Neural progenitor cell (in vitro differentiated cells): Measurements from ENCODE around the gene RRP8. TPM values are rescaled to one million over a fixed set of nuclear protein-coding genes. Genes with fewer than 3 reads are reported as not detected.
A peak's percentile ranks its signal among the peaks of the same experiment; 100 is the strongest.

Source experiments
- DNase-seq: peaks from one replicate; pipeline ENCODE4 v3.0.0-alpha.2; 2016; ENCODE audit warnings: low spot score
- H2AFZ ChIP-seq: fragments of 200-600 bp; sonication (generic); replicated peaks from 2 replicates; pipeline ENCODE4 v1.6.1; 2016; ENCODE audit warnings: antibody characterized with exemption
- H3F3A ChIP-seq: fragments of 200-600 bp; sonication (generic); 2 replicates; pipeline ENCODE4 v1.6.1; 2016; ENCODE audit warnings: antibody characterized with exemption, low read depth
- H3K27ac ChIP-seq: fragments of 200-600 bp; sonication (generic); 2 replicates; pipeline ENCODE4 v1.5.1; 2016; ENCODE audit warnings: mild to moderate bottlenecking
- H3K27me3 ChIP-seq: fragments of 200-600 bp; sonication (generic); 2 replicates; pipeline ENCODE4 v1.6.1; 2016; ENCODE audit warnings: mild to moderate bottlenecking, moderate library complexity
- H3K36me3 ChIP-seq: fragments of 200-600 bp; sonication (generic); 2 replicates; pipeline ENCODE4 v1.5.1; 2016
- H3K4me1 ChIP-seq: fragments of 200-600 bp; sonication (generic); 2 replicates; pipeline ENCODE4 v1.6.1; 2016; ENCODE audit warnings: mixed run types
- H3K4me2 ChIP-seq: fragments of 200-600 bp; sonication (generic); 2 replicates; pipeline ENCODE4 v1.6.1; 2016
- H3K4me3 ChIP-seq: fragments of 200-600 bp; sonication (generic); 2 replicates; pipeline ENCODE4 v1.5.1; 2016
- H3K79me2 ChIP-seq: fragments of 200-600 bp; sonication (generic); 2 replicates; pipeline ENCODE4 v1.6.1; 2016; ENCODE audit warnings: low read depth
- H3K9ac ChIP-seq: fragments of 200-600 bp; sonication (generic); 2 replicates; pipeline ENCODE4 v1.6.1; 2016
- H3K9me3 ChIP-seq: fragments of 200-600 bp; sonication (generic); 2 replicates; pipeline ENCODE4 v1.5.1; 2016; ENCODE audit warnings: low read depth
- H4K20me1 ChIP-seq: fragments of 200-600 bp; sonication (generic); 2 replicates; pipeline ENCODE4 v1.6.1; 2016; ENCODE audit warnings: low read depth
- H3K27ac Mint-ChIP-seq: 3 replicates; pipeline ENCODE4 v1.8.0; 2021; ENCODE audit warnings: mixed read lengths
- H3K27me3 Mint-ChIP-seq: 2 replicates; pipeline ENCODE4 v1.8.0; 2022; ENCODE audit warnings: low read depth, mild to moderate bottlenecking, inconsistent platforms, moderate library complexity, mixed read lengths; ENCODE audit not compliant: insufficient read depth
- H3K36me3 Mint-ChIP-seq: 3 replicates; pipeline ENCODE4 v1.8.0; 2021; ENCODE audit warnings: mixed read lengths
- H3K4me1 Mint-ChIP-seq: 3 replicates; pipeline ENCODE4 v1.8.0; 2021; ENCODE audit warnings: mixed read lengths
- H3K4me3 Mint-ChIP-seq: 3 replicates; pipeline ENCODE4 v1.8.0; 2021; ENCODE audit warnings: mild to moderate bottlenecking, moderate library complexity, mixed read lengths
- H3K9me3 Mint-ChIP-seq: 3 replicates; pipeline ENCODE4 v1.8.0; 2020; ENCODE audit warnings: mixed read lengths
- EZH2 ChIP-seq: fragments of 200-600 bp; sonication (generic); IDR thresholded peaks from 2 replicates; pipeline ENCODE4 v1.6.1; 2017; ENCODE audit warnings: antibody characterized with exemption, mild to moderate bottlenecking, moderate library complexity
- EZH2phosphoT487 ChIP-seq: fragments of 200-600 bp; sonication (generic); IDR thresholded peaks from 2 replicates; pipeline ENCODE4 v1.6.1; 2017; ENCODE audit warnings: antibody characterized with exemption
- total RNA-seq: library from RNA; depleted of rRNA; stranded (reverse); fragments of >200 nt; gene quantifications from 2 replicates; pipeline ENCODE4 v1.2.3, GENCODE V29; 2015; ENCODE audit warnings: low replicate concordance
- TF ChIP-seq, protein P1 (sequence below): fragments of 200-600 bp; sonication (generic); IDR thresholded peaks from 2 replicates; pipeline ENCODE4 v1.5.1; 2017; ENCODE audit warnings: antibody characterized with exemption, mild to moderate bottlenecking

RRP8 gene
- total RNA-seq, 1 donor from 2014 or later, result 16.0 TPM

- no peak for TF ChIP-seq EZH2
- TF ChIP-seq, protein P1, sequence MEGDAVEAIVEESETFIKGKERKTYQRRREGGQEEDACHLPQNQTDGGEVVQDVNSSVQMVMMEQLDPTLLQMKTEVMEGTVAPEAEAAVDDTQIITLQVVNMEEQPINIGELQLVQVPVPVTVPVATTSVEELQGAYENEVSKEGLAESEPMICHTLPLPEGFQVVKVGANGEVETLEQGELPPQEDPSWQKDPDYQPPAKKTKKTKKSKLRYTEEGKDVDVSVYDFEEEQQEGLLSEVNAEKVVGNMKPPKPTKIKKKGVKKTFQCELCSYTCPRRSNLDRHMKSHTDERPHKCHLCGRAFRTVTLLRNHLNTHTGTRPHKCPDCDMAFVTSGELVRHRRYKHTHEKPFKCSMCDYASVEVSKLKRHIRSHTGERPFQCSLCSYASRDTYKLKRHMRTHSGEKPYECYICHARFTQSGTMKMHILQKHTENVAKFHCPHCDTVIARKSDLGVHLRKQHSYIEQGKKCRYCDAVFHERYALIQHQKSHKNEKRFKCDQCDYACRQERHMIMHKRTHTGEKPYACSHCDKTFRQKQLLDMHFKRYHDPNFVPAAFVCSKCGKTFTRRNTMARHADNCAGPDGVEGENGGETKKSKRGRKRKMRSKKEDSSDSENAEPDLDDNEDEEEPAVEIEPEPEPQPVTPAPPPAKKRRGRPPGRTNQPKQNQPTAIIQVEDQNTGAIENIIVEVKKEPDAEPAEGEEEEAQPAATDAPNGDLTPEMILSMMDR, result peak; percentile 19
- H3K36me3 ChIP-seq, result no peaks in the 10 kb centered on the region
- H4K20me1 ChIP-seq, result no peaks in the 10 kb centered on the region
- Mint-ChIP-seq H3K4me1 (peaks cover 9% of the 10 kb centered on the region), H3K9me3 (no peaks in the 10 kb centered on the region), H3K4me3 (no peak overlapping the region), H3K36me3 (peaks cover 10% of the 10 kb centered on the region), H3K27ac (no peak overlapping the region), H3K27me3 (no peaks in the 10 kb centered on the region)
- no peaks in the 10 kb centered on the region for H3F3A ChIP-seq
- H3K9ac ChIP-seq, result no peak overlapping the region
- H3K27ac ChIP-seq, result no peak overlapping the region
- peaks cover 5% of the 10 kb centered on the region for H3K4me1 ChIP-seq
- peak; percentile 68 for DNase-seq
- no peaks in the 10 kb centered on the region for H3K79me2 ChIP-seq
- no peak overlapping the region for H3K4me2 ChIP-seq
- no peaks in the 10 kb centered on the region for H3K27me3 ChIP-seq
- H3K9me3 ChIP-seq, result no peaks in the 10 kb centered on the region
- no peak overlapping the region for H3K4me3 ChIP-seq
- no peak overlapping the region for H2AFZ ChIP-seq
These were observed 35.1 kb downstream of the RRP8 start for GRCh38 chr11:6568191-6568918.

GRCh38 chr11:6567371-6567745 is 36.1 kb downstream of the RRP8 start:
- no peaks in the 10 kb centered on the region for H3K36me3 ChIP-seq
- no peaks in the 10 kb centered on the region for H3F3A ChIP-seq
- no peak for DNase-seq
- no peaks in the 10 kb centered on the region for H4K20me1 ChIP-seq
- H3K4me2 ChIP-seq, result no peak overlapping the region
- Mint-ChIP-seq H3K27me3 (no peaks in the 10 kb centered on the region), H3K4me3 (no peak overlapping the region), H3K36me3 (peaks cover 8% of the 10 kb centered on the region), H3K4me1 (peaks cover 9% of the 10 kb centered on the region), H3K9me3 (no peaks in the 10 kb centered on the region), H3K27ac (no peak overlapping the region)
- TF ChIP-seq EZH2, result no peak
- TF ChIP-seq, protein P1, result no peak
- TF ChIP-seq EZH2phosphoT487, result no peak
- H3K4me3 ChIP-seq, result no peak overlapping the region
- no peaks in the 10 kb centered on the region for H3K9me3 ChIP-seq
- no peaks in the 10 kb centered on the region for H3K27me3 ChIP-seq
- no peak overlapping the region for H3K27ac ChIP-seq
- H3K79me2 ChIP-seq, result no peaks in the 10 kb centered on the region
- H3K9ac ChIP-seq, result no peak overlapping the region
- H3K4me1 ChIP-seq, result peaks cover 5% of the 10 kb centered on the region
- no peak overlapping the region for H2AFZ ChIP-seq

DNA sequence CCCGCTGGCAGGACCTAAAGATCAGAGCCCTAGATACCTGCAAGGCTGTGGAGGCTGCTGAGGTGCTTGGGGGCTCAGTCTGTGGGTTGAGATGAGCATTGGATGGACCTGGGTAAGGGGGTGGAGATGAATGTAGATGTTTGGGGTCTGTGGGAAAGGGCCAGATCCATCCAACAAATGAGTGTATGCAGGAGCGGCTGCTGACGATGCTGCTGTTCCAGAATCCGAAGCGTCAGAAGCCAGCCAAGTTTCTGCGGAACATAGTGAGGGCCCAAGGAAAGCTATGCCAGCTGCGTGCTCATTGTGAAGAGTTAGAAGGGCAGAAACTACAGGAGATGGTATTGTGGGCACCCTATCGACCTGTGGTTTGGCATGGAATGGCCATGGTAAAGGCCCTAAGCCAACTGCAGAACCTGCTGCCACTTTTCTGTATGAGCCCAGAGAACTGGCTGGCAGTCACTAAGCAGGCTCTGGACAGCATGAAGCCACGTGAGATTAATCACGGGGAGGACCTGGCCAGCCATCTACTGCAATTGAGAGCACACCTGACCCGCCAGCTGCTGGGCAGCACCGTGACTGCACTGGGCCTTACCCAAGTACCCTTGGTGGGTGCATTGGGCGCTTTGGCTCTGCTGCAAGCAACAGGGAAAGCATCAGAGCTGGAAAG is 36.6 kb downstream of the RRP8 start:
- Mint-ChIP-seq H3K27me3 (no peaks in the 10 kb centered on the region), H3K9me3 (no peaks in the 10 kb centered on the region), H3K4me3 (no peak overlapping the region), H3K36me3 (peaks cover 7% of the 10 kb centered on the region), H3K4me1 (peaks cover 9% of the 10 kb centered on the region), H3K27ac (no peak overlapping the region)
- Histone ChIP-seq H3K9me3 (no peaks in the 10 kb centered on the region), H3K79me2 (no peaks in the 10 kb centered on the region), H3K9ac (no peak overlapping the region), H3K27me3 (no peaks in the 10 kb centered on the region), H3K4me1 (peaks cover 5% of the 10 kb centered on the region), H3F3A (no peaks in the 10 kb centered on the region), H3K4me2 (no peak overlapping the region), H3K36me3 (no peaks in the 10 kb centered on the region), H4K20me1 (no peaks in the 10 kb centered on the region), H2AFZ (no peak overlapping the region), H3K4me3 (no peak overlapping the region), H3K27ac (no peak overlapping the region)
- no peak for DNase-seq
- TF ChIP-seq EZH2, result no peak
- TF ChIP-seq, protein P1, result no peak
